Measurements from ENCODE around the gene DIP2B. TPM values are rescaled to one million over a fixed set of nuclear protein-coding genes. Genes with fewer than 3 reads are reported as not detected.
"Not testable (repeated sequence)": the region's sequence is repeated elsewhere in the genome, so short reads cannot be mapped to it uniquely, and the experiment has no call there.

The DIP2B gene
- total RNA-seq, 1 donor from 2014 or later, result 28.6 TPM

- peaks cover 32% of the 10 kb centered on the region for H3K4me1 ChIP-seq
- TF ChIP-seq CTCF (IDR thresholded peaks at IDR 0.05), result no peak
- no peak overlapping the region for H3K27ac ChIP-seq
- intact Hi-C loops (cut with DNase I), result no loop called here
- H3K36me3 ChIP-seq, result no peaks in the 10 kb centered on the region
- ATAC-seq (no peak), DNase-seq (no peak)
- no peaks in the 10 kb centered on the region for H3K9me3 ChIP-seq
- H3K4me3 ChIP-seq, result no peak overlapping the region
- H3K27me3 ChIP-seq, result no peaks in the 10 kb centered on the region
Observed at GRCh38 chr12:50549885-50550284, 45.1 kb downstream of the DIP2B start.

- Histone ChIP-seq H3K27me3 (no peaks in the 10 kb centered on the region), H3K27ac (no peak overlapping the region), H3K36me3 (no peaks in the 10 kb centered on the region), H3K9me3 (no peaks in the 10 kb centered on the region), H3K4me3 (no peak overlapping the region), H3K4me1 (peaks cover 30% of the 10 kb centered on the region)
- TF ChIP-seq CTCF (IDR thresholded peaks at IDR 0.05), result no peak
- intact Hi-C loops (cut with DNase I), result no loop called here
- ATAC-seq (peak; percentile 85), DNase-seq (no peak)
Observed at GRCh38 chr12:50550530-50551223, 45.9 kb downstream of the DIP2B start.

- Histone ChIP-seq H3K9me3 (no peaks in the 10 kb centered on the region), H3K4me1 (peaks cover 22% of the 10 kb centered on the region), H3K27me3 (no peaks in the 10 kb centered on the region), H3K4me3 (no peak overlapping the region), H3K27ac (no peak overlapping the region), H3K36me3 (no peaks in the 10 kb centered on the region)
- no peak for ATAC-seq
- intact Hi-C loops (cut with DNase I), result no loop called here
- no peak for DNase-seq
- no peak for TF ChIP-seq CTCF (IDR thresholded peaks at IDR 0.05)
Observed at GRCh38 chr12:50551866-50552265, 47.1 kb downstream of the DIP2B start.

- no peaks in the 10 kb centered on the region for H3K36me3 ChIP-seq
- H3K9me3 ChIP-seq, result no peaks in the 10 kb centered on the region
- H3K27ac ChIP-seq, result no peak overlapping the region
- intact Hi-C loops (cut with DNase I), result no loop called here
- no peak for DNase-seq
- no peak for TF ChIP-seq CTCF (IDR thresholded peaks at IDR 0.05)
- H3K27me3 ChIP-seq, result no peaks in the 10 kb centered on the region
- peaks cover 9% of the 10 kb centered on the region for H3K4me1 ChIP-seq
- ATAC-seq, result no peak
- no peak overlapping the region for H3K4me3 ChIP-seq
Observed at GRCh38 chr12:50554651-50555050, 49.9 kb downstream of the DIP2B start.

GRCh38 chr12:50555471-50555885 is 50.7 kb downstream of the DIP2B start:
- Histone ChIP-seq H3K27ac (no peak overlapping the region), H3K36me3 (no peaks in the 10 kb centered on the region), H3K4me3 (no peak overlapping the region), H3K9me3 (no peaks in the 10 kb centered on the region), H3K27me3 (no peaks in the 10 kb centered on the region), H3K4me1 (peaks cover 6% of the 10 kb centered on the region)
- DNase-seq (no peak), ATAC-seq (no peak)
- intact Hi-C loops (cut with DNase I), result no loop called here
- TF ChIP-seq CTCF (IDR thresholded peaks at IDR 0.05), result no peak

GRCh38 chr12:50556273-50556672 is 51.5 kb downstream of the DIP2B start:
- intact Hi-C loops (cut with DNase I), result no loop called here
- Histone ChIP-seq H3K9me3 (no peaks in the 10 kb centered on the region), H3K27me3 (no peaks in the 10 kb centered on the region), H3K4me3 (no peak overlapping the region), H3K4me1 (no peaks in the 10 kb centered on the region), H3K27ac (no peak overlapping the region), H3K36me3 (no peaks in the 10 kb centered on the region)
- DNase-seq (no peak), ATAC-seq (no peak)
- no peak for TF ChIP-seq CTCF (IDR thresholded peaks at IDR 0.05)

- H3K27me3 ChIP-seq; H3K9me3 ChIP-seq; H3K27ac ChIP-seq; H3K36me3 ChIP-seq; ATAC-seq; H3K4me3 ChIP-seq; DNase-seq; intact Hi-C loops (cut with DNase I); H3K4me1 ChIP-seq: not testable (repeated sequence)
Observed at GRCh38 chr12:50556796-50557195, 52.0 kb downstream of the DIP2B start.
